IPS-18c (cell line): Measurements from ENCODE around the gene NXF1.
"Not testable (repeated sequence)": the region's sequence is repeated elsewhere in the genome, so short reads cannot be mapped to it uniquely, and the experiment has no call there.

Source experiments
- H3K4me3 ChIP-seq: 2 replicates; pipeline ENCODE4 v1.7.0; 2013; ENCODE audit warnings: low read depth, mild to moderate bottlenecking, low read length, moderate library complexity; ENCODE audit not compliant: insufficient read depth
- H3K9me3 ChIP-seq: one replicate; pipeline ENCODE4 v1.6.1; 2013; ENCODE audit warnings: mild to moderate bottlenecking, low read length, moderate library complexity; ENCODE audit not compliant: control insufficient read depth, insufficient read depth

The NXF1 gene

GRCh38 chr11:62757846-62758788, 47.1 kb downstream of the NXF1 start:
- H3K9me3 ChIP-seq = no peaks in the 10 kb centered on the region
- peak overlapping the region; percentile 31; the same call in 1 of the 2 replicates for H3K4me3 ChIP-seq

- Histone ChIP-seq H3K4me3 (no peak overlapping the region), H3K9me3 (no peaks in the 10 kb centered on the region)
Observed at GRCh38 chr11:62755086-62755615, 50.1 kb downstream of the NXF1 start.

GRCh38 chr11:62753736-62754603, 51.3 kb downstream of the NXF1 start, which contains the start of gene ZBTB3:
TSS of gene ZBTB3 (minus strand) at chr11:62754160. CDS start at chr11:62753664, 496 bp downstream.
- peak within 1 kb of the TSS; percentile 99 for H3K4me3 ChIP-seq
- no peaks in the 10 kb centered on the region for H3K9me3 ChIP-seq

GRCh38 chr11:62752994-62753735, 52.1 kb downstream of the NXF1 start:
- Histone ChIP-seq H3K9me3 (no peaks in the 10 kb centered on the region), H3K4me3 (peak overlapping the region; percentile 99)

GRCh38 chr11:62752177-62752785, 53.0 kb downstream of the NXF1 start:
- H3K4me3 ChIP-seq = no peak overlapping the region
- H3K9me3 ChIP-seq = no peaks in the 10 kb centered on the region

- H3K9me3 ChIP-seq, H3K4me3 ChIP-seq: not testable (repeated sequence)
Observed at GRCh38 chr11:62749931-62750330, 55.3 kb downstream of the NXF1 start.

- H3K9me3 ChIP-seq = peaks cover 3% of the 10 kb centered on the region
- no peak overlapping the region for H3K4me3 ChIP-seq
Observed at GRCh38 chr11:62747475-62748160, 57.6 kb downstream of the NXF1 start.
